ENCODE results near the gene MAP7D3. TPM values are rescaled to one million over a fixed set of nuclear protein-coding genes. Genes with fewer than 3 reads are reported as not detected.

The MAP7D3 gene
- total and polyA plus RNA-seq, 3 donors from 2014 or later, result 14.7 to 44.0 (median 38.2) TPM

DNA sequence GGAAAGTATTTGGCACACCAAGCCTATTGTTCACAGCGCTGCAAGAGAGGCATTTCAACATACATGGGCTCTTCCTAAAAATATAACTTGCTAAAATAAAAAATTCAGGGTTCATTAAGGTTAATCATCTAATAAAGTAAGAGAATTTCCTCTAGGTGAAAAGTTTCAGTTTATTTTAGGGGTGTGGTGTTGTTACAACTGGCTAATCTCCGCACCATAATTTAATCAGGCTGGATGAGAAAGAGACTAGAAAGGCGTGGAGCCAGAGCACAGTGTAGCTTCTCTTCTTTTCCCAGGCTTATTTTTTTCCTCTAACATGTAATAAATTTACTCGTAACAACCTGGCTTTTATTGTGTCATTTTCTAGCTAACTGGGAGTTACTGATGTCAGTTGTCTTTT lies 56.0 kb downstream of the MAP7D3 start:
- Histone ChIP-seq H3K9me3 (no peaks in the 10 kb centered on the region), H3K27ac (no peak overlapping the region), H3K4me3 (no peak overlapping the region), H3K36me3 (ENCODE audit: low read depth, missing control alignments) (no peaks in the 10 kb centered on the region), H3K4me1 (no peaks in the 10 kb centered on the region), H3K27me3 (no peaks in the 10 kb centered on the region)
- intact Hi-C loops (cut with DNase I; ENCODE audit: low total_unique reads), result no loop called here
- DNase-seq, result no peak
- 63 to 66% methylated on average over 4 of the region's 4 CpGs for WGBS, 2 donors
- no peak for TF ChIP-seq CTCF (IDR thresholded peaks at IDR 0.05)
- no peak for TF ChIP-seq POLR2A (IDR thresholded peaks at IDR 0.05)

GRCh38 chrX:136194536-136194935 lies 56.7 kb downstream of the MAP7D3 start:
- TF ChIP-seq POLR2A (IDR thresholded peaks at IDR 0.05) (no peak), CTCF (IDR thresholded peaks at IDR 0.05) (no peak)
- Histone ChIP-seq H3K4me3 (no peak overlapping the region), H3K27ac (no peak overlapping the region), H3K36me3 (ENCODE audit: low read depth, missing control alignments) (no peaks in the 10 kb centered on the region), H3K27me3 (no peaks in the 10 kb centered on the region), H3K4me1 (no peaks in the 10 kb centered on the region), H3K9me3 (no peaks in the 10 kb centered on the region)
- intact Hi-C loops (cut with DNase I; ENCODE audit: low total_unique reads), result no loop called here
- no peak for DNase-seq
- WGBS, 2 donors, result 95 to 100% methylated on average over 2 of the region's 2 CpGs

DNA sequence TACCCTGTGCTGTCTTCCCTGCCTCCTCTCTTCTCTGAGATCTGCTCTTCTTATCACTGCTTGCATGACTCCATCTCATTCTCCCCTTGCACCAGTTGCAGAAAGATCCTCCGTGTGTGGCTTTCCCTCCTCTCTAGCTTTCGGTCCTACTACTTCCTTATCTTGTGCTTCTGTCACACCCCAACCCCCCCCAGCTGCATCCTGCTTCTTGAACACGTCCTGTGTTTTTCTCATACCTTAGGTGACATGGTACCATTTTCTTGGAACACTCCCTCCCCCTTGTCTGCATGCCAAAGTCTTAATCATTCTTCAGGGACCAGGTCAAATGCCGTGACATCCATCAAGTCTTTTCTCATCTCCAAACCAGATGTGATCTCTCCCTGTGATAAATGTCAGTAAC lies 57.4 kb downstream of the MAP7D3 start:
- intact Hi-C loops (cut with DNase I; ENCODE audit: low total_unique reads), result no loop called here
- 53 to 76% methylated on average over 4 of the region's 4 CpGs for WGBS, 2 donors
- Histone ChIP-seq H3K36me3 (ENCODE audit: low read depth, missing control alignments) (no peaks in the 10 kb centered on the region), H3K27ac (no peak overlapping the region), H3K4me3 (no peak overlapping the region), H3K9me3 (no peaks in the 10 kb centered on the region), H3K27me3 (no peaks in the 10 kb centered on the region), H3K4me1 (no peaks in the 10 kb centered on the region)
- no peak for DNase-seq
- TF ChIP-seq POLR2A (IDR thresholded peaks at IDR 0.05) (no peak), CTCF (IDR thresholded peaks at IDR 0.05) (no peak)

DNA sequence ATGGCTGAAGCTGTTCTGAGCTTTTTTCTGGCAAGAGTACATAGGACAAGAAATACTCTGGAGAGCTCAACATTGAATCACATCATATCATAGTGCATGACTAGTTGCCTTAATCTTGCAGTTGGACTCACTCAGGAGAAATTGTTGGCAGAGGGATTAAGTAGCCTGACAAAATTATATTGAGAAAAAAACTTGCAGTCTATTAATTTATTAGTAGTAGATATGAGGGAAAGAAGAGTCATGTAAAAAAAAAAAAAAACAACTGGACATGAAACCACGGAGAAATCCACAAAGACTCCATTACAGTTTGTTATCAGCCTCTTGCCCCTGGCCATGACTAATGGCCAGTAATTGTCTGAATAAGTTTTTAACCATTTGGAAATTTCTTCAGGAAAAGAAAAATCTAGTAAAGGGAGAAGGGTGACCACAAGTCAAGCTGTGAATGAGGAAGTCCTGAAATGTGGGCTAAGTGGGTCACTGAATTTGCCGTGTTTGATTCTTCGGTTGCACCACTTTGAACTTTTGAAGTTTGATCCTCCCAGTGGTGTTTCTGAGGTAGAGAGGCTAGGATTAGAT lies 58.3 kb downstream of the MAP7D3 start:
- Histone ChIP-seq H3K9me3 (no peaks in the 10 kb centered on the region), H3K4me1 (no peaks in the 10 kb centered on the region), H3K27ac (no peak overlapping the region), H3K36me3 (ENCODE audit: low read depth, missing control alignments) (no peaks in the 10 kb centered on the region), H3K27me3 (no peaks in the 10 kb centered on the region), H3K4me3 (no peak overlapping the region)
- 75 to 79% methylated on average over 3 of the region's 3 CpGs for WGBS, 2 donors
- intact Hi-C loops (cut with DNase I; ENCODE audit: low total_unique reads), result no loop called here
- TF ChIP-seq CTCF (IDR thresholded peaks at IDR 0.05) (no peak), POLR2A (IDR thresholded peaks at IDR 0.05) (no peak)
- DNase-seq, result no peak

- Histone ChIP-seq H3K36me3 (ENCODE audit: low read depth, missing control alignments) (no peaks in the 10 kb centered on the region), H3K27me3 (no peaks in the 10 kb centered on the region), H3K4me3 (no peak overlapping the region), H3K27ac (no peak overlapping the region), H3K9me3 (no peaks in the 10 kb centered on the region), H3K4me1 (no peaks in the 10 kb centered on the region)
- 85 to 93% methylated on average over 2 of the region's 2 CpGs for WGBS, 2 donors
- no peak for DNase-seq
- intact Hi-C loops (cut with DNase I; ENCODE audit: low total_unique reads), result no loop called here
- no peak for TF ChIP-seq POLR2A (IDR thresholded peaks at IDR 0.05)
- no peak for TF ChIP-seq CTCF (IDR thresholded peaks at IDR 0.05)
Observed at GRCh38 chrX:136192135-136192534, 59.1 kb downstream of the MAP7D3 start.
